GM23248 (cell line): ENCODE data around the gene ACTN1. TPM values are rescaled to one million over a fixed set of nuclear protein-coding genes. Genes with fewer than 3 reads are reported as not detected.
A peak's percentile ranks its signal among the peaks of the same experiment; 100 is the strongest.

ENCODE experiments used
- DNase-seq: peaks from one replicate; pipeline ENCODE4 v3.0.0-alpha.2; 2015
- H2AFZ ChIP-seq: fragments of 200-600 bp; sonication (generic); 2 replicates; pipeline ENCODE4 v1.6.1; 2016; ENCODE audit warnings: antibody characterized with exemption
- H3F3A ChIP-seq: fragments of 200-600 bp; sonication (generic); 2 replicates; pipeline ENCODE4 v1.6.1; 2016; ENCODE audit warnings: mild to moderate bottlenecking, antibody characterized with exemption, mixed run types; ENCODE audit not compliant: insufficient read depth
- H3K27ac ChIP-seq: fragments of 200-600 bp; sonication (generic); 2 replicates; pipeline ENCODE4 v1.5.1; 2016; ENCODE audit warnings: mild to moderate bottlenecking
- H3K27me3 ChIP-seq: fragments of 200-600 bp; sonication (generic); replicated peaks from 2 replicates; pipeline ENCODE4 v1.6.1; 2016; ENCODE audit warnings: mild to moderate bottlenecking; ENCODE audit not compliant: insufficient read depth
- H3K36me3 ChIP-seq: fragments of 200-600 bp; sonication (generic); 2 replicates; pipeline ENCODE4 v1.6.1; 2016; ENCODE audit warnings: low read depth, mild to moderate bottlenecking
- H3K4me1 ChIP-seq: fragments of 200-600 bp; sonication (generic); 2 replicates; pipeline ENCODE4 v1.6.1; 2016; ENCODE audit warnings: mild to moderate bottlenecking; ENCODE audit not compliant: insufficient read depth
- H3K4me2 ChIP-seq: fragments of 200-600 bp; sonication (generic); one replicate; pipeline ENCODE4 v1.6.1; 2016; ENCODE audit warnings: mild to moderate bottlenecking; ENCODE audit not compliant: unreplicated experiment
- H3K4me3 ChIP-seq: fragments of 200-600 bp; sonication (generic); 2 replicates; pipeline ENCODE4 v1.5.1; 2016; ENCODE audit warnings: mild to moderate bottlenecking
- H3K79me2 ChIP-seq: fragments of 200-600 bp; sonication (generic); 2 replicates; pipeline ENCODE4 v1.6.1; 2016; ENCODE audit warnings: mild to moderate bottlenecking; ENCODE audit not compliant: insufficient read depth
- H3K9ac ChIP-seq: fragments of 200-600 bp; sonication (generic); 2 replicates; pipeline ENCODE4 v1.6.1; 2016; ENCODE audit warnings: mild to moderate bottlenecking
- H3K9me2 ChIP-seq: fragments of 200-600 bp; sonication (generic); 2 replicates; pipeline ENCODE4 v1.6.1; 2016; ENCODE audit warnings: mixed run types, mild to moderate bottlenecking, moderate library complexity; ENCODE audit not compliant: insufficient read depth
- H3K9me3 ChIP-seq: fragments of 200-600 bp; sonication (generic); one replicate; pipeline ENCODE4 v1.6.1; 2017; ENCODE audit warnings: low read depth
- H4K20me1 ChIP-seq: fragments of 200-600 bp; sonication (generic); 2 replicates; pipeline ENCODE4 v1.6.0; 2016; ENCODE audit not compliant: insufficient read depth
- EZH2 ChIP-seq: fragments of 200-600 bp; sonication (generic); IDR thresholded peaks from 2 replicates; pipeline ENCODE4 v1.6.1; 2018; ENCODE audit warnings: antibody characterized with exemption, mild to moderate bottlenecking; ENCODE audit not compliant: insufficient read depth, poor library complexity, severe bottlenecking
- EZH2phosphoT487 ChIP-seq: fragments of 200-600 bp; sonication (generic); IDR thresholded peaks from 2 replicates; pipeline ENCODE4 v1.6.1; 2018; ENCODE audit warnings: antibody characterized with exemption, moderate library complexity, mild to moderate bottlenecking, low read depth; ENCODE audit not compliant: insufficient read depth
- WGBS, 2 experiments: methylation state at CpG; one replicate each; pipeline ENCODE4 v1.1.6; 2015 to 2017; ENCODE audit warnings: low lambda C conversion rate in 2 of 2, low coverage in 1 of 2; ENCODE audit errors: missing lambda C conversion rate in 2 of 2; 5-methylcytosine and 5-hydroxymethylcytosine counted together
- in situ Hi-C: fragments of 300-500 bp; cut with MboI; formaldehyde crosslinking; loops from 2 replicates; pipeline ENCODE4 v1.15.0; 2020
- polyA plus RNA-seq: library from polyadenylated mRNA; unstranded; fragments of >200 nt; fragmentation: Nextera tagmentation; extraction: Ambion mirVana; gene quantifications from 2 replicates; pipeline ENCODE4 v1.2.1, GENCODE V29; 2016
- total RNA-seq: library from RNA; depleted of rRNA; stranded (reverse); fragments of >200 nt; shearing (Covaris generic); gene quantifications from 2 replicates; pipeline ENCODE4 v1.2.3, GENCODE V29; 2014

The ACTN1 gene
- total and polyA plus RNA-seq, 2 experiments from 2014 or later = 403 to 597 TPM

- no peak overlapping the region for H3K4me3 ChIP-seq
- DNase-seq = no peak
- H3K27me3 ChIP-seq = no peaks in the 10 kb centered on the region
- H3K79me2 ChIP-seq = peaks cover 100% of the 10 kb centered on the region
- H3K4me2 ChIP-seq = no peak overlapping the region
- H2AFZ ChIP-seq = no peak overlapping the region
- TF ChIP-seq EZH2phosphoT487 (no peak), EZH2 (no peak)
- WGBS, 2 experiments = 90 to 92% methylated on average over 5 of the region's 5 CpGs
- H3K36me3 ChIP-seq = peaks cover 13% of the 10 kb centered on the region; the same call in 1 of the 2 replicates
- no peak overlapping the region for H3K9ac ChIP-seq
- peaks cover 47% of the 10 kb centered on the region for H4K20me1 ChIP-seq
- no peaks in the 10 kb centered on the region for H3K9me3 ChIP-seq
- H3K4me1 ChIP-seq = peaks cover 16% of the 10 kb centered on the region
- in situ Hi-C loops = no loop called here
- no peaks in the 10 kb centered on the region for H3K9me2 ChIP-seq
- H3K27ac ChIP-seq = peak overlapping the region; percentile 37; the same call in 1 of the 2 replicates
- H3F3A ChIP-seq = peaks cover 71% of the 10 kb centered on the region
Observed at GRCh38 chr14:68931474-68932051, 47.5 kb downstream of the ACTN1 start.

DNA sequence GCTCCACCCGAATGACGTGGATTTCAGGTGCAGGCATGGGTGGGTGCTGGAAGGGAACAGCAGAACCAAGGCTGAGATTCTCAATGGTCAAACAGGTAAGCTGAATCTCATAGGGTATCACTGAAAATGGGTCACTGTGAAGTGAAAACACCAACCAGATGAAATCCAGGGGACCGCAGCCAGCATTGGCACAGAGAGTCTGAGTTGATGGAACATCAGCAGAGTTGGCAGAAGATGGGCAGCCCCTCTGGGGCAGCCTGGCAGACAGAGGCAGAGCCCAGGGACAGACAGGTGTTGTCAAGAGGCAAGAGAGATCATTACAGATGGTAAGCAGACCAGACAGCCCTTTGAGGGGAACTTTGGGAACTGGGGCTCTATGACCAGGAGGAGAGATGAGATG lies 48.0 kb downstream of the ACTN1 start:
- no peak overlapping the region for H3K4me2 ChIP-seq
- no peaks in the 10 kb centered on the region for H3K9me3 ChIP-seq
- no peaks in the 10 kb centered on the region for H3K27me3 ChIP-seq
- no peaks in the 10 kb centered on the region for H3K9me2 ChIP-seq
- H4K20me1 ChIP-seq = peaks cover 47% of the 10 kb centered on the region
- H3K27ac ChIP-seq = 0 out of 2 replicates have a peak overlapping the region, but pooled peaks have one; percentile 9
- DNase-seq = no peak
- H3K36me3 ChIP-seq = peaks cover 18% of the 10 kb centered on the region; the same call in 1 of the 2 replicates
- H3K4me1 ChIP-seq = peaks cover 11% of the 10 kb centered on the region
- in situ Hi-C loops = no loop called here
- 82 to 90% methylated on average over 3 of the region's 3 CpGs for WGBS, 2 experiments
- H3K79me2 ChIP-seq = peaks cover 100% of the 10 kb centered on the region
- no peak overlapping the region for H3K4me3 ChIP-seq
- no peak overlapping the region for H2AFZ ChIP-seq
- no peak overlapping the region for H3K9ac ChIP-seq
- H3F3A ChIP-seq = peaks cover 72% of the 10 kb centered on the region
- TF ChIP-seq EZH2phosphoT487 (no peak), EZH2 (no peak)

GRCh38 chr14:68929623-68930307 lies 49.3 kb downstream of the ACTN1 start:
- H2AFZ ChIP-seq = no peak overlapping the region
- TF ChIP-seq EZH2phosphoT487 = no peak
- TF ChIP-seq EZH2 = no peak
- H3F3A ChIP-seq = peaks cover 68% of the 10 kb centered on the region
- 90 to 91% methylated on average over 12 of the region's 12 CpGs for WGBS, 2 experiments
- no peak overlapping the region for H3K4me3 ChIP-seq
- no peaks in the 10 kb centered on the region for H3K9me2 ChIP-seq
- peaks cover 5% of the 10 kb centered on the region; the same call in 1 of the 2 replicates for H3K4me1 ChIP-seq
- DNase-seq = no peak
- H4K20me1 ChIP-seq = peaks cover 58% of the 10 kb centered on the region
- H3K27me3 ChIP-seq = no peaks in the 10 kb centered on the region
- H3K27ac ChIP-seq = no peak overlapping the region
- no peak overlapping the region for H3K4me2 ChIP-seq
- H3K79me2 ChIP-seq = peaks cover 100% of the 10 kb centered on the region
- H3K9ac ChIP-seq = no peak overlapping the region
- in situ Hi-C loops = no loop called here
- peaks cover 29% of the 10 kb centered on the region; the same call in 1 of the 2 replicates for H3K36me3 ChIP-seq
- H3K9me3 ChIP-seq = no peaks in the 10 kb centered on the region

DNA sequence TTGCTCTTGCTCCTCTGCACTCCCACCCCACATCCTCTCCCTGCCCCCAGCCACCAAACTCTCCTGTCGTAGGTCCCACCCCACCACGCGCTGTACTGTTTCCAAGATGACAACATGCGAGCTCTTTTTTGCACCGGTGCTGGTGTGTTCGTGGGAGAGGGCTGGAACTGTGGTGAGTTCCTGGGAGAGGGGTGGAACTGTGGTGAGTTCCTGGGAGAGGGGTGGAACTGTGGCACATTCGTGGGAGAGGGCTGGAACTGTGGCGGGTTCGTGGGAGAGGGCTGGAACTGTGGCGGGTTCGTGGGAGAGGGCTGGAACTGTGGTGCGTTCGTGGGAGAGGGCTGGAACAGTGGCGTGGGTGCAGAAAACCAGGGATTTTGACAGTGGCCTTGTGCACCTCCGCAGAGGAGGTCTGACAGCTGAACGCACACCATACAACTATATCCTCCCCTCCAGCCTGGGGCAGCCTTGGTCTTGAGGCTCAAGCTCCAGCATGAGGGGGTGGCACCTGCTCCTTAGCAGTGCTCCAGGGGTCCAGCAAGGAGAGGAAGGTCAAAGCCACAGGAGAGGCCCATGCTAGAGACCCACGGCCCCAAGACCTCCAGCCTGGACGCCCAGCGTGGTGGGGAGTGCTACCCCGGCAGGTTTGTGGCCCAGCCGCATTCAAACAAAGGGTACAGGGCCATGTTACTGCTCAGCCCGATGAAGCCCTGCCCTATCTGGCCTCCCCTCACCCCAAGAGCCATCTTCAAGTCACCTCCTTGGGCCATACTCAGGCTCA lies 50.1 kb downstream of the ACTN1 start:
- no peak for TF ChIP-seq EZH2
- no peak for TF ChIP-seq EZH2phosphoT487
- H3K4me3 ChIP-seq = no peak overlapping the region
- no peak overlapping the region for H3K4me2 ChIP-seq
- 85 to 90% methylated on average over 14 to 22 of the region's 22 CpGs for WGBS, 2 experiments
- H3K79me2 ChIP-seq = peaks cover 100% of the 10 kb centered on the region
- no peaks in the 10 kb centered on the region for H3K9me3 ChIP-seq
- H4K20me1 ChIP-seq = peaks cover 63% of the 10 kb centered on the region
- H2AFZ ChIP-seq = no peak overlapping the region
- no peak overlapping the region for H3K27ac ChIP-seq
- H3K27me3 ChIP-seq = no peaks in the 10 kb centered on the region
- H3K9me2 ChIP-seq = no peaks in the 10 kb centered on the region
- H3F3A ChIP-seq = peaks cover 67% of the 10 kb centered on the region
- peaks cover 32% of the 10 kb centered on the region for H3K36me3 ChIP-seq
- no peak overlapping the region for H3K9ac ChIP-seq
- no peaks in the 10 kb centered on the region for H3K4me1 ChIP-seq
- in situ Hi-C loops = no loop called here
- no peak for DNase-seq
